Heart left ventricle (tissue), 16 donors: ENCODE data around the gene ING4. TPM values are rescaled to one million over a fixed set of nuclear protein-coding genes. Genes with fewer than 3 reads are reported as not detected.
A peak's percentile ranks its signal among the peaks of the same experiment; 100 is the strongest.

Experiments used
- ATAC-seq, 4 donors: fragments of 200-7000 bp; cut with Tn5 transposase; one replicate each; pipeline ENCODE4 v1.9.1; 2020 to 2022; ENCODE audit warnings: moderate library complexity in 4 of 4, mild to moderate bottlenecking in 3 of 4, moderate number of reproducible peaks in 1 of 4
- DNase-seq, 5 donors: peaks; one replicate each; pipeline ENCODE4 v3.0.0-alpha.2; 2020
- H3K27ac ChIP-seq, 12 donors: fragments of 200-600 bp; sonication (generic) in 4 of 12; one replicate each; pipeline versions ENCODE4 v1.5.0 to v1.8.0; 2016 to 2022; ENCODE audit warnings: mild to moderate bottlenecking in 2 of 12
- H3K27me3 ChIP-seq, 9 donors: fragments of 200-600 bp; sonication (generic) in 2 of 9; one replicate each; pipeline versions ENCODE4 v1.5.1 to v1.8.0; 2016 to 2022; ENCODE audit warnings: mild to moderate bottlenecking in 3 of 9
- H3K36me3 ChIP-seq, 9 donors: fragments of 200-600 bp; sonication (generic) in 2 of 9; one replicate each; pipeline versions ENCODE4 v1.5.0 to v1.8.0; 2018 to 2022; ENCODE audit warnings: mild to moderate bottlenecking in 2 of 9
- H3K4me1 ChIP-seq, 12 donors: fragments of 200-600 bp; sonication (generic) in 4 of 12; one replicate each; pipeline versions ENCODE4 v1.5.0 to v1.8.0; 2016 to 2022; ENCODE audit warnings: mild to moderate bottlenecking in 3 of 12
- H3K4me3 ChIP-seq, 12 donors: fragments of 200-600 bp; sonication (generic) in 4 of 12; one replicate each; pipeline versions ENCODE4 v1.5.0 to v1.8.0; 2017 to 2022; ENCODE audit warnings: mild to moderate bottlenecking in 9 of 12, moderate library complexity in 4 of 12
- H3K9me3 ChIP-seq, 12 donors: fragments of 200-600 bp; sonication (generic) in 4 of 12; one replicate each; pipeline versions ENCODE4 v1.5.0 to v1.8.0; 2016 to 2022; ENCODE audit warnings: mild to moderate bottlenecking in 1 of 12
- CTCF ChIP-seq, 12 donors: fragments of 200-600 bp; sonication (generic) in 4 of 12; IDR thresholded peaks; one replicate each; pipeline versions ENCODE4 v1.5.0 to v1.8.0; 2018 to 2022; ENCODE audit warnings: antibody characterized with exemption in 12 of 12, mild to moderate bottlenecking in 5 of 12
- POLR2A ChIP-seq, 2 donors: fragments of 450-650 bp; IDR thresholded peaks; one replicate each; pipeline ENCODE4 v1.6.1; 2017; ENCODE audit warnings: antibody characterized with exemption in 2 of 2, mild to moderate bottlenecking in 2 of 2, moderate library complexity in 2 of 2
- WGBS, 4 donors: extraction: QIAGEN DNeasy Blood & Tissue Kit in 2 of 4; methylation state at CpG; one replicate each; pipeline versions ENCODE4 v1.1.5 to v1.1.7; 2013 to 2018; 5-methylcytosine and 5-hydroxymethylcytosine counted together
- intact Hi-C, 10 donors: fragments of 100-400 bp; cut with DNase I; formaldehyde crosslinking; loops; one replicate each; pipeline versions ENCODE4 v1.11.1 to v1.14.2; 2022
- polyA plus RNA-seq, 2 donors: library from polyadenylated mRNA; stranded (reverse); fragments of 200-250 nt; gene quantifications; one replicate each; pipeline ENCODE4 v1.2.3, GENCODE V29; 2013
- total RNA-seq, 9 donors: library from RNA; depleted of rRNA in 2 of 9; stranded (reverse); fragments of >200 nt in 2 of 9; fragmentation: NEBNext Ultra II Directional in 3 of 9; extraction: Animal tissue kit (Norgen Biotek cat#: 25700) in 3 of 9; gene quantifications; one replicate each; pipeline versions ENCODE4 v1.1.0 to v1.2.4, GENCODE V29; 2016 to 2023
- donor health status: ischemic (EF 13 %, LVEDD 7.1; RV severe dilation, severe dysfunction).
- donor health status: healthy with polysubstance abuse.
- donor health status: DM: no; HTN: yes; CAD: no.
- donor health status: DM: no; HTN: no; CAD: no.
- donor health status: ischemic (EF 25% LVEDD 6.9; RV normal size, moderate dysfunction).
- donor health status: ischemic (EF 25% LVEDD 5.7; RV mildly dilated, moderate dysfunction).
- donor health status: healthy.
- donor health status: DM: yes; HTN: yes; CAD: no.
- donor health status: ischemic (EF 35%, LVEDD 5.7; RV mildly dilated, moderate dysfunction).
- donor health status: nonischemic (EF 11% LVEDD 7.7; RV severe dilation, severe dysfunction).
- donor health status: DM: yes; HTN: yes; CAD: no.
- donor health status: PGD.
- donor health status: ischemic (EF 29% LVEDD 5.4; RV normal size, mild dysfunction).
- donor health status: nonischemic (EF 23%, LVEDD 6.1; RV moderate dilation, normal function).

ING4 gene
- total and polyA plus RNA-seq, 11 donors, result 14.6 to 39.0 (median 23.6) TPM

GRCh38 chr12:6653342-6653741 lies 9.6 kb downstream of the ING4 start:
- H3K27ac ChIP-seq, result peak overlapping the region in 5 of 12 donors; percentile 27 to 76 (median 64)
- ATAC-seq, result peak in 2 of 4 donors; percentile 23 to 34

GRCh38 chr12:6652391-6652790 lies 10.5 kb downstream of the ING4 start:
- H3K27ac ChIP-seq, result peak overlapping the region in 1 of 12 donors; percentile 67
- intact Hi-C loops, result loop anchor here in 1 of 10 donors (5.0 kb wide), 1 partner anchor 35 kb away; no protein-coding TSS in a partner anchor
- 91 to 92% (median 91%) methylated on average over 12 of the region's 12 CpGs for WGBS, 4 donors

More at GRCh38 chr12:6653342-6653741, 9.6 kb downstream of the ING4 start:
- no peaks in the 10 kb centered on the region for H3K9me3 ChIP-seq
- H3K4me3 ChIP-seq, result no peak overlapping the region
- DNase-seq, result no peak
- no peaks in the 10 kb centered on the region for H3K27me3 ChIP-seq
- WGBS, 4 donors, result 93 to 100% (median 95%) methylated on average over 1 of the region's 1 CpG
- intact Hi-C loops, result loop anchor here in 1 of 10 donors (5.0 kb wide), 1 partner anchor 36 kb away; no protein-coding TSS in a partner anchor
- peaks cover 0 to 18% (median 5%) of the 10 kb centered on the region in 12 donors for H3K4me1 ChIP-seq
- no peak for TF ChIP-seq POLR2A (IDR thresholded peaks at IDR 0.05)
- TF ChIP-seq CTCF (IDR thresholded peaks at IDR 0.05), result no peak
- H3K36me3 ChIP-seq, result peaks cover 3 to 98% (median 85%) of the 10 kb centered on the region in 9 donors

DNA sequence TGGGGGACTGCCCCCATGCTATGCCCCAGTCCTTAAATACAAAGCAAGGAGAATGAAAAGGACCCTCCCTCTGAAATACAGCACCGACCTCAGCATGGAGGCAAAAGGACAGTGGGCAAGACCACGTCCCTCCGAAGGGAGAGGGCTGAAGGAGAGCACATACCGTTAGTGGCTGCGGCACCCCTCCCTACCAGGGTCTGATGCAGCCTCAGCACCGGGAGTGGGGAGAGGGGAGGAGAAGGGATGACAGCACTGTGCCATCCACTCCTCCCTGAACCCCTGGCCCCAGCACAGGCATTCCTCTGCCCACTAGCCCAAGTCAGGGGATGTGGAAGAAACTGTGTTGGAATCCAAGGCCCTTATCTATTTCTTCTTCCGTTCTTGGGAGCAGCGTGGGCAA lies 12.1 kb downstream of the ING4 start:
- H3K4me1 ChIP-seq, result peaks cover 0 to 29% (median 8%) of the 10 kb centered on the region in 12 donors
- H3K9me3 ChIP-seq, result no peaks in the 10 kb centered on the region
- H3K4me3 ChIP-seq, result no peak overlapping the region
- WGBS, 4 donors, result 81 to 85% (median 85%) methylated on average over 8 of the region's 8 CpGs
- H3K36me3 ChIP-seq, result peaks cover 3 to 79% (median 66%) of the 10 kb centered on the region in 9 donors
- intact Hi-C loops, result loop anchor here in 1 of 10 donors (5.0 kb wide), 1 partner anchor 34 kb away; no protein-coding TSS in a partner anchor
- H3K27ac ChIP-seq, result no peak overlapping the region
- no peak for TF ChIP-seq CTCF (IDR thresholded peaks at IDR 0.05)
- TF ChIP-seq POLR2A (IDR thresholded peaks at IDR 0.05), result no peak
- ATAC-seq (no peak), DNase-seq (no peak)
- no peaks in the 10 kb centered on the region for H3K27me3 ChIP-seq

More at GRCh38 chr12:6652391-6652790, 10.5 kb downstream of the ING4 start:
- Histone ChIP-seq H3K27me3 (no peaks in the 10 kb centered on the region), H3K4me3 (no peak overlapping the region), H3K9me3 (no peaks in the 10 kb centered on the region), H3K36me3 (peaks cover 3 to 94% (median 81%) of the 10 kb centered on the region in 9 donors), H3K4me1 (peaks cover 0 to 22% (median 5%) of the 10 kb centered on the region in 12 donors)
- ATAC-seq (no peak), DNase-seq (no peak)
- TF ChIP-seq POLR2A (IDR thresholded peaks at IDR 0.05), result no peak
- no peak for TF ChIP-seq CTCF (IDR thresholded peaks at IDR 0.05)

DNA sequence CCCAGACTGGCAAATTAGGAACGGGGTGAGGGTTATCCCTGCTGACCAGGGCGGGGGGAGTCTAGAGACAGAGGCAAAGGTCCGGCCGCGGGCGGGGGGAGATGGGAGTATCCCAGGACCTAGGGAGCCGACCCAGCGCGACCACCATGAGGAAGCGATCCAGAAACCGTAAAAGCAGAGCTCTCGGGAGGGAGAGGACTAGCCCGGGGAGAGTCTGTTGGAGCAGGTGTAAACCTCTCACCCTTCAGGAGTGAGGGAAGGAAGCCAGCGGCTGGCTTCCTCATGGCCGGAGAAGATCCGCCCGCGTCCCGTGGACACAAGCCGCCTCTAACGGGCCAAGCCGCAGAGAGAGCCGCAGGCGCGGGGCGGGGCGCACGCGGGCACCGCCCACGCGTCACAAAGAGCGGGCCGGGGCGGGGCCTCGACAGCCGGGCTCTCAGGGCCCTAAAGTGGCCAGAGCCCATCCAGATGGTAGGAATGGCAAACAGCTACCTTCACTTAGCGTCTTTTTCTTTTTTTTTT lies 15.8 kb downstream of the ING4 start, which contains the start of gene ACRBP:
TSS of gene ACRBP (minus strand) at position 350 of the 522 bp plus-strand sequence. CDS start at position 284, 66 bp downstream.
- H3K4me1 ChIP-seq, result peaks cover 0 to 43% (median 2%) of the 10 kb centered on the region in 12 donors
- WGBS, 4 donors, result 3 to 6% (median 4%) methylated on average over 33 to 38 of the region's 38 CpGs
- H3K36me3 ChIP-seq, result peaks cover 3 to 42% (median 36%) of the 10 kb centered on the region in 9 donors
- H3K4me3 ChIP-seq, result peak within 1 kb of the TSS; percentile 3 to 65 (median 56)
- H3K27ac ChIP-seq, result peak within 1 kb of the TSS in 11 of 12 donors; percentile 19 to 81 (median 62)
- TF ChIP-seq POLR2A (IDR thresholded peaks at IDR 0.05), result peak in 1 of 2 donors; percentile 37
- TF ChIP-seq CTCF (IDR thresholded peaks at IDR 0.05), result no peak
- intact Hi-C loops, result loop anchor here in 2 of 10 donors (2.0 to 10.0 kb wide), 2 partner anchors 16 to 82 kb away; partner anchors contain the start of genes ING4 (in 1 of the 2) and NOP2 (in 1 of the 2)
- H3K9me3 ChIP-seq, result peaks cover 0 to 10% (median 0%) of the 10 kb centered on the region in 12 donors
- DNase-seq (peak; percentile 80 to 91 (median 87)), ATAC-seq (peak; percentile 77 to 97 (median 92))
- H3K27me3 ChIP-seq, result no peaks in the 10 kb centered on the region
